Body of pancreas (tissue), 4 donors: ENCODE measurements around the gene KIF1A. TPM values are rescaled to one million over a fixed set of nuclear protein-coding genes. Genes with fewer than 3 reads are reported as not detected.
"Not testable (repeated sequence)": the region's sequence is repeated elsewhere in the genome, so short reads cannot be mapped to it uniquely, and the experiment has no call there.

Experiments
- ATAC-seq: fragments of 150-250 bp; one replicate; pipeline ENCODE4 v1.9.1; 2016
- DNase-seq, 4 donors: peaks; one replicate each; pipeline ENCODE4 v3.0.0-alpha.2; 2019
- H3K27ac ChIP-seq, 4 donors: fragments of 200-600 bp; sonication (generic); 1 replicate in 3 of 4; 2 replicates in 1 of 4; pipeline versions ENCODE4 v1.5.1 to v1.6.1; 2016 to 2019; ENCODE audit warnings: mild to moderate bottlenecking in 1 of 4, mixed read lengths in 1 of 4, moderate library complexity in 1 of 4
- H3K27me3 ChIP-seq, 2 donors: fragments of 200-600 bp; sonication (generic); one replicate each; pipeline ENCODE4 v1.6.0; 2016; ENCODE audit warnings: mild to moderate bottlenecking in 1 of 2
- H3K36me3 ChIP-seq, 2 donors: fragments of 200-600 bp; sonication (generic); replicated peaks in 1 of 2; 2 replicates each; pipeline ENCODE4 v1.5.1; 2016; ENCODE audit warnings: low read depth in 2 of 2; ENCODE audit not compliant: insufficient read depth in 1 of 2
- H3K4me1 ChIP-seq: fragments of 200-600 bp; sonication (generic); one replicate; pipeline ENCODE4 v1.6.0; 2016
- H3K4me3 ChIP-seq, 2 donors: fragments of 200-600 bp; sonication (generic); 1 replicate in 1 of 2; 2 replicates in 1 of 2; pipeline ENCODE4 v1.5.1; 2016 to 2019
- H3K9me3 ChIP-seq, 3 donors: fragments of 200-600 bp; sonication (generic); 1 replicate in 2 of 3; 2 replicates in 1 of 3; pipeline ENCODE4 v1.5.1; 2016
- CTCF ChIP-seq, 7 experiments: fragments of 450-650 bp in 4 of 7; fragments of 200-600 bp in 3 of 7; sonication (generic) in 3 of 7; IDR thresholded peaks; one replicate each; pipeline ENCODE4 v1.5.1; 2016 to 2019; ENCODE audit warnings: antibody characterized with exemption in 7 of 7
- POLR2A ChIP-seq, 3 donors: fragments of 450-650 bp; IDR thresholded peaks; one replicate each; pipeline ENCODE4 v1.6.1; 2016; ENCODE audit warnings: antibody characterized with exemption in 3 of 3, mild to moderate bottlenecking in 2 of 3
- WGBS, 2 donors: methylation state at CpG; one replicate each; pipeline ENCODE4 v1.1.5; 2017; 5-methylcytosine and 5-hydroxymethylcytosine counted together
- intact Hi-C: fragments of 100-400 bp; cut with DNase I; formaldehyde crosslinking; loops from one replicate; pipeline ENCODE4 v1.15.1; 2023
- total RNA-seq, 2 donors: library from RNA; depleted of rRNA; stranded (reverse); fragments of >200 nt; gene quantifications; one replicate each; pipeline ENCODE4 v1.1.0, GENCODE V29; 2016

The KIF1A gene
- total RNA-seq, 2 donors from 2014 or later, result 51.9 to 79.1 TPM

GRCh38 chr2:240687045-240687740 is 132.8 kb downstream of the KIF1A start:
- DNase-seq (peak; percentile 28 to 66 (median 48)), ATAC-seq (no peak)
- Histone ChIP-seq H3K9me3 (no peaks in the 10 kb centered on the region), H3K36me3 (no peaks in the 10 kb centered on the region), H3K27ac (peak overlapping the region; percentile 32 to 90 (median 85)), H3K27me3 (no peaks in the 10 kb centered on the region), H3K4me3 (peak overlapping the region; percentile 11 to 28), H3K4me1 (peaks cover 42% of the 10 kb centered on the region)
- TF ChIP-seq CTCF (IDR thresholded peaks at IDR 0.05), result no peak
- peak in 2 of 3 donors; percentile 26 to 30 for TF ChIP-seq POLR2A (IDR thresholded peaks at IDR 0.05)
- WGBS, 2 donors, result 42 to 45% methylated on average over 9 to 20 of the region's 20 CpGs
- intact Hi-C loops, result no loop called here

- DNase-seq (no peak), ATAC-seq (no peak)
- no peak for TF ChIP-seq CTCF (IDR thresholded peaks at IDR 0.05)
- TF ChIP-seq POLR2A (IDR thresholded peaks at IDR 0.05), result no peak
- WGBS, 2 donors, result 16 to 42% methylated on average over 5 to 6 of the region's 6 CpGs
- Histone ChIP-seq H3K9me3 (no peaks in the 10 kb centered on the region), H3K27ac (peak overlapping the region; percentile 40 to 90 (median 85)), H3K4me3 (peak overlapping the region; percentile 11 to 28), H3K27me3 (no peaks in the 10 kb centered on the region), H3K36me3 (no peaks in the 10 kb centered on the region), H3K4me1 (peaks cover 36% of the 10 kb centered on the region)
- intact Hi-C loops, result no loop called here
These were observed 133.6 kb downstream of the KIF1A start for GRCh38 chr2:240686460-240686859.

- peak overlapping the region; percentile 40 to 90 (median 85) for H3K27ac ChIP-seq
- TF ChIP-seq POLR2A (IDR thresholded peaks at IDR 0.05) (peak; percentile 12 to 81 (median 76)), CTCF (IDR thresholded peaks at IDR 0.05) (peak in 4 of 7 experiments; percentile 42 to 61 (median 48))
- 8 to 27% methylated on average over 7 to 10 of the region's 10 CpGs for WGBS, 2 donors
- peaks cover 36% of the 10 kb centered on the region for H3K4me1 ChIP-seq
- no peaks in the 10 kb centered on the region for H3K9me3 ChIP-seq
- H3K4me3 ChIP-seq, result no peak overlapping the region
- no peaks in the 10 kb centered on the region for H3K27me3 ChIP-seq
- peak; percentile 44 for ATAC-seq
- peak; percentile 82 to 92 (median 87) for DNase-seq
- intact Hi-C loops, result no loop called here
- no peaks in the 10 kb centered on the region for H3K36me3 ChIP-seq
These were observed 134.1 kb downstream of the KIF1A start for GRCh38 chr2:240685771-240686371.

- H3K36me3 ChIP-seq, H3K9me3 ChIP-seq, H3K4me3 ChIP-seq, intact Hi-C loops, ATAC-seq, H3K27me3 ChIP-seq, DNase-seq: not testable (repeated sequence)
- 43 to 58% methylated on average over 13 of the region's 15 CpGs for WGBS, 2 donors
- H3K4me1 ChIP-seq, result peaks cover 28% of the 10 kb centered on the region
- peak overlapping the region; percentile 52 to 80 (median 78) for H3K27ac ChIP-seq
These were observed 135.9 kb downstream of the KIF1A start for GRCh38 chr2:240683980-240684728.

GRCh38 chr2:240683329-240683979 is 136.6 kb downstream of the KIF1A start:
- ATAC-seq (peak; percentile 51), DNase-seq (peak in 3 of 4 donors; percentile 42 to 59 (median 55))
- Histone ChIP-seq H3K4me1 (peaks cover 25% of the 10 kb centered on the region), H3K27ac (peak overlapping the region; percentile 52 to 80 (median 78))
- WGBS, 2 donors, result 30% methylated on average over 2 of the region's 15 CpGs; no CpG with 5 or more reads in 1 of the 2 donors
- H3K36me3 ChIP-seq, intact Hi-C loops, H3K4me3 ChIP-seq, H3K27me3 ChIP-seq, H3K9me3 ChIP-seq: not testable (repeated sequence)

GRCh38 chr2:240682431-240683224 is 137.4 kb downstream of the KIF1A start, which contains the start of gene AQP12B:
Gene AQP12B (minus strand): TSS chr2:240682885. CDS start chr2:240682837, 48 bp downstream.
- DNase-seq (peak; percentile 74 to 91 (median 82)), ATAC-seq (peak; percentile 85)
- H3K36me3 ChIP-seq, H3K9me3 ChIP-seq, H3K27me3 ChIP-seq, intact Hi-C loops, H3K4me3 ChIP-seq: not testable (repeated sequence)
- Histone ChIP-seq H3K4me1 (peaks cover 16% of the 10 kb centered on the region), H3K27ac (peak within 1 kb of the TSS; percentile 72 to 86 (median 82))
- 36% methylated on average over 19 of the region's 37 CpGs; no CpG with 5 or more reads in 1 of the 2 donors for WGBS, 2 donors

- DNase-seq, H3K9me3 ChIP-seq, H3K36me3 ChIP-seq, ATAC-seq, H3K4me3 ChIP-seq, H3K27me3 ChIP-seq, intact Hi-C loops, H3K27ac ChIP-seq: not testable (repeated sequence)
- 16% methylated on average over 2 of the region's 11 CpGs; no CpG with 5 or more reads in 1 of the 2 donors for WGBS, 2 donors
- peaks cover 10% of the 10 kb centered on the region for H3K4me1 ChIP-seq
These were observed 139.8 kb downstream of the KIF1A start for GRCh38 chr2:240680185-240680584.
